SK-N-SH (cell line): ENCODE measurements around the gene CYBA. TPM values are rescaled to one million over a fixed set of nuclear protein-coding genes. Genes with fewer than 3 reads are reported as not detected.

ENCODE experiments used
- CTCF ChIA-PET: fragments of 300-600, 350-600 bp; formaldehyde crosslinking; extraction: SDS; loops from one replicate; lab custom pipeline; 2021; lab: Yijun Ruan, JAX
- POLR2A ChIA-PET: fragments of 350-600 bp; sonication (Branson Sonifier 250); formaldehyde crosslinking; extraction: SDS; loops from one replicate; lab custom pipeline; 2020; ENCODE audit warnings: antibody characterized with exemption, inconsistent platforms; lab: Yijun Ruan, JAX
- DNase-seq: peaks from one replicate; pipeline ENCODE4 v3.0.0; 2012
- H2AFZ ChIP-seq: fragments of 200-600 bp; sonication (generic); 2 replicates; pipeline ENCODE4 v1.8.1; 2016; ENCODE audit warnings: antibody characterized with exemption, mild to moderate bottlenecking, low read depth
- H3F3A ChIP-seq: fragments of 200-600 bp; sonication (generic); replicated peaks from 2 replicates; pipeline ENCODE3; 2016; ENCODE audit warnings: antibody characterized with exemption, mild to moderate bottlenecking; ENCODE audit not compliant: insufficient read depth
- H3K27ac ChIP-seq, 2 experiments: fragments of 200-500 bp in 1 of 2; fragments of 200-600 bp in 1 of 2; sonication (Bioruptor generic) in 1 of 2; sonication (generic), shearing (Covaris generic) in 1 of 2; 2 replicates each; pipeline versions ENCODE4 v1.5.1 to v1.6.1; 2014 to 2016; ENCODE audit warnings: low read depth in 2 of 2, inconsistent platforms in 1 of 2, low read length in 1 of 2, mild to moderate bottlenecking in 1 of 2, mixed read lengths in 1 of 2
- H3K27me3 ChIP-seq: fragments of 200-600 bp; sonication (generic), shearing (Covaris generic); 2 replicates; pipeline ENCODE4 v1.6.1; 2016; ENCODE audit warnings: mixed run types; ENCODE audit not compliant: insufficient read depth
- H3K36me3 ChIP-seq, 2 experiments: fragments of 200-500 bp in 1 of 2; fragments of 200-600 bp in 1 of 2; sonication (Bioruptor generic) in 1 of 2; sonication (generic) in 1 of 2; replicated peaks in 1 of 2; 2 replicates each; pipeline versions ENCODE3 to v1.5.1; 2014 to 2016; ENCODE audit warnings: low read length in 1 of 2, mild to moderate bottlenecking in 1 of 2; ENCODE audit not compliant: insufficient read depth in 2 of 2, control insufficient read depth in 1 of 2
- H3K4me1 ChIP-seq, 2 experiments: fragments of 200-500 bp in 1 of 2; fragments of 200-600 bp in 1 of 2; sonication (Bioruptor generic) in 1 of 2; sonication (generic), shearing (Covaris generic) in 1 of 2; 2 replicates each; pipeline versions ENCODE4 v1.5.1 to v1.6.1; 2014 to 2016; ENCODE audit warnings: low read depth in 1 of 2, low read length in 1 of 2, mixed run types in 1 of 2; ENCODE audit not compliant: insufficient read depth in 2 of 2, control insufficient read depth in 1 of 2
- H3K4me2 ChIP-seq: fragments of 200-600 bp; sonication (generic), shearing (Covaris generic); 2 replicates; pipeline ENCODE4 v1.6.1; 2017; ENCODE audit warnings: mixed run types
- H3K4me3 ChIP-seq, 2 experiments: fragments of 200-500 bp in 1 of 2; fragments of 200-600 bp in 1 of 2; sonication (Bioruptor generic) in 1 of 2; sonication (generic), shearing (Covaris generic) in 1 of 2; 2 replicates each; pipeline versions ENCODE4 v1.5.1 to v1.8.1; 2014 to 2016; ENCODE audit warnings: low read depth in 2 of 2, inconsistent platforms in 1 of 2, low read length in 1 of 2, mild to moderate bottlenecking in 1 of 2, mixed read lengths in 1 of 2, moderate library complexity in 1 of 2
- H3K79me2 ChIP-seq: fragments of 200-600 bp; sonication (generic); 2 replicates; pipeline ENCODE4 v1.8.1; 2017; ENCODE audit warnings: mild to moderate bottlenecking; ENCODE audit not compliant: insufficient read depth
- H3K9ac ChIP-seq: fragments of 200-600 bp; sonication (generic); 2 replicates; pipeline ENCODE4 v1.6.1; 2017; ENCODE audit warnings: mixed run types
- H3K9me2 ChIP-seq: fragments of 200-600 bp; sonication (generic); 2 replicates; pipeline ENCODE4 v1.6.1; 2017; ENCODE audit warnings: mixed run types
- H3K9me3 ChIP-seq: fragments of 200-600 bp; sonication (generic); 2 replicates; pipeline ENCODE4 v1.6.1; 2017; ENCODE audit warnings: mixed run types, mild to moderate bottlenecking, moderate library complexity
- H4K20me1 ChIP-seq: fragments of 200-600 bp; sonication (generic); 2 replicates; pipeline ENCODE4 v1.6.1; 2017; ENCODE audit warnings: mild to moderate bottlenecking, mixed run types; ENCODE audit not compliant: insufficient read depth
- JUND ChIP-seq: IDR thresholded peaks from 2 replicates; pipeline ENCODE4 v1.4.0; 2012
- MXI1 ChIP-seq: IDR thresholded peaks from 2 replicates; pipeline ENCODE4 v1.6.1; 2012; ENCODE audit warnings: mild to moderate bottlenecking, low read depth, low read length, improper control_type of control experiment
- RAD21 ChIP-seq: IDR thresholded peaks from 2 replicates; pipeline ENCODE4 v1.6.1; 2012; ENCODE audit warnings: mild to moderate bottlenecking, low read length
- TAF1 ChIP-seq: IDR thresholded peaks from 2 replicates; pipeline ENCODE4 v1.6.1; 2012; ENCODE audit warnings: low read depth, mild to moderate bottlenecking, low read length, moderate library complexity, borderline replicate concordance
- WGBS: methylation state at CpG from one replicate; pipeline ENCODE4 v1.1.6; 2017; ENCODE audit warnings: low lambda C conversion rate; 5-methylcytosine and 5-hydroxymethylcytosine counted together
- polyA plus RNA-seq, 3 experiments: library from polyadenylated mRNA; depleted of rRNA; stranded (reverse); fragments of >200 nt; gene quantifications; 2 replicates each; pipeline ENCODE4 v1.2.3, GENCODE V29; 2012
- TF ChIP-seq, protein P1 (sequence below): fragments of 150-350 bp; IDR thresholded peaks from 2 replicates; pipeline ENCODE4 v1.6.1; 2016; ENCODE audit warnings: mild to moderate bottlenecking, low read depth, low read length
- TF ChIP-seq, protein P2 (sequence below): fragments of 200-600 bp; sonication (generic); IDR thresholded peaks from 2 replicates; pipeline ENCODE4 v1.6.1; 2017; ENCODE audit warnings: antibody characterized with exemption, mild to moderate bottlenecking, moderate library complexity

The CYBA gene
- polyA plus RNA-seq, 1 of the 3 experiments (the other 2 are of a cell fraction) = 176 TPM

GRCh38 chr16:88613911-88614817 is 36.7 kb downstream of the CYBA start (continued):
- TF ChIP-seq, protein P1, sequence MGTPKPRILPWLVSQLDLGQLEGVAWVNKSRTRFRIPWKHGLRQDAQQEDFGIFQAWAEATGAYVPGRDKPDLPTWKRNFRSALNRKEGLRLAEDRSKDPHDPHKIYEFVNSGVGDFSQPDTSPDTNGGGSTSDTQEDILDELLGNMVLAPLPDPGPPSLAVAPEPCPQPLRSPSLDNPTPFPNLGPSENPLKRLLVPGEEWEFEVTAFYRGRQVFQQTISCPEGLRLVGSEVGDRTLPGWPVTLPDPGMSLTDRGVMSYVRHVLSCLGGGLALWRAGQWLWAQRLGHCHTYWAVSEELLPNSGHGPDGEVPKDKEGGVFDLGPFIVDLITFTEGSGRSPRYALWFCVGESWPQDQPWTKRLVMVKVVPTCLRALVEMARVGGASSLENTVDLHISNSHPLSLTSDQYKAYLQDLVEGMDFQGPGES = no peak
- TF ChIP-seq TAF1 (no peak), JUND (no peak), RAD21 (no peak)
- TF ChIP-seq, protein P2, sequence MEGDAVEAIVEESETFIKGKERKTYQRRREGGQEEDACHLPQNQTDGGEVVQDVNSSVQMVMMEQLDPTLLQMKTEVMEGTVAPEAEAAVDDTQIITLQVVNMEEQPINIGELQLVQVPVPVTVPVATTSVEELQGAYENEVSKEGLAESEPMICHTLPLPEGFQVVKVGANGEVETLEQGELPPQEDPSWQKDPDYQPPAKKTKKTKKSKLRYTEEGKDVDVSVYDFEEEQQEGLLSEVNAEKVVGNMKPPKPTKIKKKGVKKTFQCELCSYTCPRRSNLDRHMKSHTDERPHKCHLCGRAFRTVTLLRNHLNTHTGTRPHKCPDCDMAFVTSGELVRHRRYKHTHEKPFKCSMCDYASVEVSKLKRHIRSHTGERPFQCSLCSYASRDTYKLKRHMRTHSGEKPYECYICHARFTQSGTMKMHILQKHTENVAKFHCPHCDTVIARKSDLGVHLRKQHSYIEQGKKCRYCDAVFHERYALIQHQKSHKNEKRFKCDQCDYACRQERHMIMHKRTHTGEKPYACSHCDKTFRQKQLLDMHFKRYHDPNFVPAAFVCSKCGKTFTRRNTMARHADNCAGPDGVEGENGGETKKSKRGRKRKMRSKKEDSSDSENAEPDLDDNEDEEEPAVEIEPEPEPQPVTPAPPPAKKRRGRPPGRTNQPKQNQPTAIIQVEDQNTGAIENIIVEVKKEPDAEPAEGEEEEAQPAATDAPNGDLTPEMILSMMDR = no peak
- TF ChIP-seq, all 33 proteins: peak for 0

- ChIA-PET CTCF (interaction anchor here (1.3 kb wide), 1 partner anchor 19 kb away, joined by 3 read pairs; no protein-coding TSS in a partner anchor), POLR2A (no interaction called here)
- no peaks in the 10 kb centered on the region for H3K9me2 ChIP-seq
- H2AFZ ChIP-seq = no peak overlapping the region
- H3K79me2 ChIP-seq = peaks cover 22% of the 10 kb centered on the region; the same call in 1 of the 2 replicates
- WGBS = 95% methylated on average over 10 of the region's 10 CpGs
- peaks cover 8% of the 10 kb centered on the region for H4K20me1 ChIP-seq
- no peaks in the 10 kb centered on the region for H3K27me3 ChIP-seq
- no peak overlapping the region for H3K4me2 ChIP-seq
- no peak overlapping the region for H3K4me3 ChIP-seq
- no peaks in the 10 kb centered on the region for H3F3A ChIP-seq
- H3K9ac ChIP-seq = no peak overlapping the region
- no peak for DNase-seq
- no peaks in the 10 kb centered on the region for H3K9me3 ChIP-seq
- H3K36me3 ChIP-seq = peaks cover 12 to 47% of the 10 kb centered on the region in 2 experiments
- no peaks in the 10 kb centered on the region for H3K4me1 ChIP-seq
- TF ChIP-seq, protein P2 = no peak
- TF ChIP-seq MXI1 = no peak
- no peak overlapping the region for H3K27ac ChIP-seq
Observed at GRCh38 chr16:88613293-88613692, 37.6 kb downstream of the CYBA start.
